HT-29 (cell line): Measurements from ENCODE around the gene SMARCD1. TPM values are rescaled to one million over a fixed set of nuclear protein-coding genes. Genes with fewer than 3 reads are reported as not detected.

Source experiments
- DNase-seq: peaks from one replicate; pipeline ENCODE4 v3.0.0-alpha.2; 2015; ENCODE audit warnings: low spot score
- total RNA-seq: library from RNA; depleted of rRNA; stranded (reverse); fragments of >200 nt; shearing (Covaris generic); gene quantifications from 2 replicates; pipeline ENCODE4 v1.2.3, GENCODE V29; 2014

The SMARCD1 gene
- total RNA-seq, 1 experiment from 2014 or later, result 74.8 TPM

DNA sequence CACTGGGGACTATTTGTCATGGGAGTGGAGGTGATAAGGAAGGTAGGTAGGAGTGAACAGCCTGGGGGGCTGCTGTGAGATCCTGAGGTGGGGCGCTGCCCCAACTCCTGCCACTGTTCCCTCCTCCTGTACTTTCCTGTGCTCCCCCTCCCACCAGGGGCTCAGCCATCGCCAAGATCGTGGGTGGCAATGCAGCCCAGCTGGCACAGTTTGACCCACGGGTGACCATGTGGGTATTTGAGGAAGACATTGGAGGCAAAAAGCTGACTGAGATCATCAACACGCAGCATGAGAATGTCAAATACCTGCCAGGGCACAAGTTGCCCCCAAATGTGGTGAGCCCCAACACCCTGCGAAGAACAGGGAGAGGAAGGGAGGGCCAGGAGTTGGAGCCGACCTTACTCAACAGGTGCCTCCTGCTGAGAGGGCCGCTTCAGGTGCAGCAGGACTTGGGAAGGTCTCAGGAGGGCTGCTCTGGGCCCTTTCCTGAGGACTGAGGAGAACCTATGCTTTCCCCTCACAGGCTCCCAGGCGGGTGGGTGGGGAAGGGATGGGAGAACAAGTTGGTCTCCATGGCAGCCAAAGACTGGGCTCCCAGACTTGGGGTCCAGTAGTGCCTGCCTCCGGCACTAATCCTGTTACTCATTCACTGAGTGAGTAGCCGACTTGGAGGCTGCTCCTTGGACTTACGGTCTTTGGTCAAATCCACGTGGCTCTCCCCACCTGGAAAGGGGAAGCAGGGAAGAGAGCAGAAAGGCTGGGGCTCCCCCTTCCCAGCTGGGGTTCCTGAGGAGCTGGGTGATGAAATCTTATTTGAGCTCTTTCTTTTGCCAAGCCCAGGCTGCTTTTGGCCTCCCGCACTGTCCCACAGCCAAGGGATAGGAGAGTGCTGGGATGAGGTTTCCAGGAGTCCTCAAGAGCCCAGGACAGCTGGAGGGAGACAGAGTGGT, 19.6 kb downstream of the SMARCD1 start:
- DNase-seq, result no peak

DNA sequence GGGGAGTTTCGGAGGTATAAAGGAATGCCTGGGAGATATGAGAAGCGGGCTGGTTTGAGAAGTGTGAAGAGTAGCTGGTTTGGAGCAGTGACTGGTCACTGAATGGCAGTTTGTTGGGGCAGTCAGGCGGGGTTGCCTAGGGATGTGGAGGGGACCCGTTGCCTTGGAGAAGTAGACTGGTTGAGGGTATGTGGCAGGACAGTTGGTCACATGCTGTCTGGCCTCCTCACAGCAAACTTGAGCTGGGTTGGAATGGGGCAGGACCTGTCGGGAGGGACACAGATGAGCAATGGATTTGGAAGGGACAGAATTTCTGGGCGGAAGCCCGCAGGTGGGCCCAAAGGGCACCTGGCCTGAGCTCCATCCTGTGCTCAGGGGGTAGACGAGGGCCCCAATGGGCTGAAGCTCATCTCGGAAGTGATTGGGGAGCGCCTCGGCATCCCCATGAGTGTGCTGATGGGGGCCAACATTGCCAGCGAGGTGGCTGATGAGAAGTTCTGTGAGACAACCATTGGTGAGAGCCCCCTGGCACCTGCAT, 20.8 kb downstream of the SMARCD1 start:
- DNase-seq, result no peak

GRCh38 chr12:50106907-50107306, 21.8 kb downstream of the SMARCD1 start:
- no peak for DNase-seq

GRCh38 chr12:50107416-50108268, 22.5 kb downstream of the SMARCD1 start:
- no peak for DNase-seq

DNA sequence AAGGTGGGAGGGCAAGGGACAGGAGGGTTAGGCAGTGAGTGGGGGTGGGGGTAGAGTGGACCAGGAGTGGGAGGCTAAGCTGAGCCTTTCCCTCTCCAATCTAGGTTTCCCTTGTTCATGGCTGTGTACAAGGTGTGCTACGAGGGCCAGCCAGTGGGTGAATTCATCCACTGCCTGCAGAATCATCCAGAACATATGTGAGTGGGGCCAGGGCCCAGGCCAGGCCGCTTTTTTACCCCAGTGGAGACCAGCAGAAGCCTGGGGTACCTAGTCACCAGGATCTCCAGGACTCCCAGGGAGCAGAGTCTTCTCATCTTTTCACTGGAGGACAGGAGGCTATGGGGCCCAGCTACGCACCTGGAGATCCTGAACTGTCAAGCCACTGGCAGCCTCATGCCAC, 24.2 kb downstream of the SMARCD1 start:
- DNase-seq, result no peak

DNA sequence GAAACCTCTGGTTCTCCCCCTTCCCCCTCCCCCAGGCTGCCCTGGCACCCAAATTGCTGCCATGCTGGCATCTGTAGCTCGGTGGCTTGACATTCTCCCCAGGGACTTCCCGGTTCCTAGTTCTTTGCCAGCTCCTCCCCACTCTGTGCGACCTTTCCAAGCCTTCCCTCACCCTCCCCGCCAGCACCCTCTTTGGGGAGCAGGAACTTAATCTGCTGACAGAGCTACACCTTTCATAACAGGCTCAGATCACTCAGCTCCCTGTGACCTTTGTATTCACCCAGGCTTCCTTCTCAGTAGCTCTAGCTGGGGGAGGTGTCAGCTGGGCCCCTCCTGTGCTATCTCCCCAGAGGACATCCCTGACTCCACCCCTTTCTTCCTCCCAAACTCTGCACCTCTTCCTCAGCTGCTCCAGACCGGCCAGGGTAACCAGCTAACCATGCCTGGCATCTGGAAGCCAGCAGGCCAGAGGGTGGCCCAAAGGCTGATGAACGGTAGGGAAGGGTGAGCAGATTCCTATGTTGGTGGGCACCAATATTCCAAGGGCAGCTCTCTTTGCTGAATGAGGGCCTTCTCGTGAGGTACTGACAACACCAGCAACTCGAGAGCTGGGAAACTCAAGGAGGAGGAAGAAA, 25.1 kb downstream of the SMARCD1 start:
- peak; percentile 77 for DNase-seq

DNA sequence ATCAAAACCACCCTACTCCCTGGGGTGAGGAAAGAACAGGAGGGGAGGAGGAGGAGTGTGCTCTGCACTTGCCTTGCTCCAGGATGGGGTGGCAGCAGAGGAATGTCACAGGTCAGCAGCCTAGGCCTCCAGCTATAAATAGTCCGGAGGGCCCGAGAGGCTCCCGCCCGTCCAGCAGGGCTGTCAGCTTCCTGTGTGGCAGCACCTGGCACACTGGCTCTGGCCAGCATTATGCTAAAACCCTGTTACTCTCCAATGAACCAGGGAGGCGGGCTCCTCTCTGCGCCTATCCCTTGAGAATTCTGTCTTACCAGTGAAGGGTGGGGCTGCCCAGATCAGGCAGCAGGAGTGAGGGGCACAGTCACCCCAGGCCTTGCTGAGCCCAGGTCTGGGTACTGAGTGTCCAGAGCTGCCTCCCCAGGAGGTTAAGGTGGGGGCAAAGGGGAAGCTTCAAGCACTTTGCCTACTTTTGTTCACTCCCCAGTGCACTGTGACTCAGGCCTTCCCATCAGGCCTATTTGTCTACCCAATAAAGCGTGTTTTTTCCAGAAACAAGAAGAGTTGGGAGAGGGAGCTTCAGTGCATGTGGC, 25.7 kb downstream of the SMARCD1 start:
- peak; percentile 80 for DNase-seq

DNA sequence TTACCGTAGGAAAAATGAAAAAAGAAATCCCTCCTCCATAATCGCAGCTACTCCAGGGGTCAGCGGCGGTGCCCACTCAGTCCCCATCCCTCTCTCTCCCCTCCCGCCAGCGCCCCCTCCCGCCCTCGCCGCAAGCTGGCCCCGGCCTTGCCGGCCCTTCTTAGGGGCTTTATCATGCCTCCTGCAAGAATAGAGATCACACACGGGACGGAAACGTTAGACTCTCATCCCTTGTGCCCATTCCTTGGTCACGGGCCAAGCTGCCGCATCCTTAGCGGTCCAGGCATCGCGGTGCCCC, 26.2 kb downstream of the SMARCD1 start:
- no peak for DNase-seq

DNA sequence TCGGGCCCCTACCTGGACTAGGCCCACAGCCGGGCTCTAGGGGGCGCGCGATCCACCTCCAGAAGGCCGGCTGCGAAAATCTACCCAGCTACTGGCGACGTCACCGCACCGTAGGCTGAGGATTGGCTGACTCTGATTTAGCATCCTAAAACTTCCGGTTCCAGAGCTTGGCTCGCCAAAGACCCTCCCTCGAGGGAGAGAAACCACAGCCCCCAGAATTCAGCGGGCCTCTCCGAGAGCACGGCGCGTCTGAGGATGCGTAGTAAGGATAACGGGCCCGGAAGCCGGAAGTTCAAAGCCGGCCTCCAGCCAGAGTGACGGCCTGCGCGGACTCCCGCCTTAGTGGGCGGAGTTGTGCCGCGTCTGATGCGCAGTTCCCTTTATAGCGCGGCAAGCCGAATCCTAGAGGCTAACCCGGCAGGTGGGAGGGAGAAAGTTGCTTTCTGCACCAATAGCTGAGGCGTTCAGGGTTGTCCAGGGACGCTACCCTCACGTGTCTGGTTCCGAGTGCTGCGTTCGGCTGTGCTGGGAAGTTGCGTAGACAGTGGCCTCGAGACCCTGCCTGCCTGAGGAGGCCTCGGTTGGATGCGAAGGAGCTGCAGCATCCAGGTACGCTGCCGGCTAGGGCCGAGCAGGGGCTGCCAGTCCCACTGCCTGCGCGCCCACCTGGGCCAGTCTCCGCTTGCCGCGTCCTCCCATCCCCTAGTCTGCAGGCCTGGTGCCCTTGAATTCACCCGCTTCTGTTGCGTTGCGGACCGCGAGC, 26.7 kb downstream of the SMARCD1 start, which contains the start of gene COX14:
COX14 (plus strand) TSS at position 544 of the 763 bp plus-strand sequence. CDS start 7,808 bp downstream, outside the sequence.
- DNase-seq, result peak; percentile 99

- DNase-seq, result no peak
Observed at GRCh38 chr12:50112456-50113218, 27.5 kb downstream of the SMARCD1 start.

- no peak for DNase-seq
Observed at GRCh38 chr12:50117057-50117622, 32.0 kb downstream of the SMARCD1 start.

GRCh38 chr12:50119387-50119786, 34.2 kb downstream of the SMARCD1 start:
- no peak for DNase-seq

GRCh38 chr12:50120521-50120920, 35.4 kb downstream of the SMARCD1 start:
- no peak for DNase-seq

GRCh38 chr12:50120953-50121352, 35.8 kb downstream of the SMARCD1 start:
- DNase-seq, result no peak

- no peak for DNase-seq
Observed at GRCh38 chr12:50121641-50122040, 36.5 kb downstream of the SMARCD1 start.

DNA sequence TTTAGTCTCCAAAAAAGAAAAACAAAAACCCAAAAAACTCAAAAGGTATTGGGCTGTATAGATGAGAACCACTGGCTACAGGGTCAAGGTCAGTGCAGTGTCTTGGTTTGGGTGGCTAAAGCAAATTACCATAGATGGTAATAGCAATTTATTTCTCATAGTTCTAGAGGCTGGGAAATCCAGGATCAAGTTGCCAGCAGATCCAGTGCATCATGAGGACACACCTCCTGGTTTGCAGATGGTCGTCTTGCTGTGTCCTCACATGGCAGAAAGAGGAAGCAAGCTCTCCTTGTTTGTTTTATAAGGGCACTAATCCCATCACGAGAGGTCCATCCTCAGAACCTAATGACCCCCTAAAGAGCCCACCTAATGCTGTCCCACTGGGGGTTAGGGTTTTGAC, 38.1 kb downstream of the SMARCD1 start:
- DNase-seq, result no peak

DNA sequence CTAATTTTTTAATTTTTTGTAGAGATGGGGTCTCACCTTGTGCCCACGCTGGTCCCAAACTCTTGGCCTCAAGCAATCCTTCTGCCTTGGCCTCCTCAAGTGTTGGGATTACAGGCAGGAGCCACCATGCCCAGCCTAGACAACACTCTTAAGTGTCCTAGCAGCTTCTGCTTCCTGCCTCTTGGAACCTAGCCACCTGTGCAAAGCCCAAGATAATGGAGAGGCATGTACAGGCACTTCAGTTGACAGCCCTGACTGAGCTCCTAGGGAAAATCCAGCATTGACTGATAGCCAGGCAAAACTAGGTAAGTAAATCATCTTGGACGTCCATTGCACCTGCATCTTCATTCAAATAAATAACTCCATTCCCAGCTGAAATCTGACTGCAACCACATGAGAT, 42.4 kb downstream of the SMARCD1 start:
- no peak for DNase-seq

DNA sequence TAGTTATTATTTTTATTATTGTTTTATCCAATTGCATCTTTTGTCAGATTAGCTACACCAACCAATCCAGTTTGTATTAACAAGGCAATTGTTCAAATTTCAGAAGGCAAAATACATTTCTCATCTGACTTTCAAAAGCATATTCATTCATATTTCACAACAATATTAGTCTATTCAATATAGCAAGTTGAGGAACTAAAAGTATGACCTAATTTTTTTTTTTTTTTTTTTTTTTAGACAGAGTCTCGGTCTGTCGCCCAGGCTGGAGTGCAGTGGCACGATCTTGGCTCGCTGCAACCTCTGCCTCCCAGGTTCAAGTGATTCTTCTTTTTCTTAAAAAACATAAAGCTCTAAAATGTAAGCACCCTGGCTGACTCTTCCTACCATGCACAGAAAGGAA, 44.1 kb downstream of the SMARCD1 start:
- DNase-seq, result no peak

DNA sequence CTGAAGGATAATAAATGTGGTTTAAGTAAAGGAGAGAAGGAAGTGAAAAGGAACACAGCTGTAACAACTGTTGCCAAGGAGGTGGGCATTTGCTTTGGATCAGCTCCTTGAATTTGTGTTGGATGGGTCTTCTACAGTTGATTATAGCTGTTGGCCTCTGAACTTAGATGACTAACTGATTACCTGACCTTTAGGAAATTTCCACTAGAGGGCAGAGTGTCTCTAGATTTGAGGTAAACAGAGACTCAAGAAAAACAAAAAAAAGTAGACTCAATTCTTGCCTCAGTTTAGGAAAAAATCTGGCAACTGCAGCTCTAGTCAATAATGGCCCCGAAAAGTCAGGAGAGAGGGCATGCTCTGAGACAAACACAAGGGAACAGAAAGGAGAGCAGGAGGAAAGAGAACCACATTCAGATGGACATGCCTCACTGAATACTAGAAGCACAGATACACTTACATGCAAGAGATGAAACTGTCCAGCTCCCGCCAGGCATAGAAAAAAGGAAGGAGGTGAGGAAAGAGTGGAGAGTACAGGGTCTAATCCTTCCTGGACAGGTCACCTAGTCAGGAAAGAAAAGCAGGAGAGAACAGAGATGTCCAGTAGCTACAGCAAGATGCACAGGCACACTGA, 47.5 kb downstream of the SMARCD1 start:
- DNase-seq, result peak; percentile 47
